Retina (tissue), 1 donor: ENCODE data around the gene MAML3.
A peak's percentile ranks its signal among the peaks of the same experiment; 100 is the strongest.

ENCODE experiments used
- DNase-seq: peaks from one replicate; pipeline ENCODE4 v3.0.0-alpha.2; 2016

Gene MAML3

GRCh38 chr4:139768896-139769295, 385.1 kb downstream of the MAML3 start:
- DNase-seq, result no peak

GRCh38 chr4:139768366-139768765, 385.6 kb downstream of the MAML3 start:
- DNase-seq, result no peak

DNA sequence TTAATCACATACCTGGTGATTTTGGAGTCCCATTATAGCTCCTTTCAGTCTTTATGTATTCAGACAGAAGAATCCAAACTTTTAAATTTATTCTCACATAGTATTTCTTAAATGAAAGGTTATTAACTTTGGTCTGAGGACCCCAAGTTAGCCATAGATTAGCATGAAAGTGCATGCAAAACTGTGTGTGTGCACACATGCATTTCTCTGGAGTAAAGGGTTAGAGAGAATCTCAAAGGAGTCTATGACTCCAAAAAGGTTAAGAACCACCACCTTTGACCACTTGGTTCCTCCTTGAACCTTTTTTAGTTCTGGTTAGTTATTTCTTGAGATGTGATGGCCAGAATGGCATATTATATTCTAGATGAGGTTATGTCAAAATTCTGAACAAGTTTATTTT, 386.4 kb downstream of the MAML3 start:
- no peak for DNase-seq

- no peak for DNase-seq
Measured at GRCh38 chr4:139767168-139767567, 386.8 kb downstream of the MAML3 start.

GRCh38 chr4:139764686-139765310, 389.2 kb downstream of the MAML3 start:
- DNase-seq, result peak; percentile 49

GRCh38 chr4:139764182-139764581, 389.8 kb downstream of the MAML3 start:
- peak; percentile 60 for DNase-seq

- DNase-seq, result no peak
Measured at GRCh38 chr4:139763672-139764071, 390.3 kb downstream of the MAML3 start.

- no peak for DNase-seq
Measured at GRCh38 chr4:139763205-139763604, 390.8 kb downstream of the MAML3 start.

- no peak for DNase-seq
Measured at GRCh38 chr4:139762720-139763119, 391.3 kb downstream of the MAML3 start.

- no peak for DNase-seq
Measured at GRCh38 chr4:139761461-139761860, 392.5 kb downstream of the MAML3 start.

- no peak for DNase-seq
Measured at GRCh38 chr4:139760567-139760966, 393.4 kb downstream of the MAML3 start.

- DNase-seq, result no peak
Measured at GRCh38 chr4:139759097-139759496, 394.9 kb downstream of the MAML3 start.

DNA sequence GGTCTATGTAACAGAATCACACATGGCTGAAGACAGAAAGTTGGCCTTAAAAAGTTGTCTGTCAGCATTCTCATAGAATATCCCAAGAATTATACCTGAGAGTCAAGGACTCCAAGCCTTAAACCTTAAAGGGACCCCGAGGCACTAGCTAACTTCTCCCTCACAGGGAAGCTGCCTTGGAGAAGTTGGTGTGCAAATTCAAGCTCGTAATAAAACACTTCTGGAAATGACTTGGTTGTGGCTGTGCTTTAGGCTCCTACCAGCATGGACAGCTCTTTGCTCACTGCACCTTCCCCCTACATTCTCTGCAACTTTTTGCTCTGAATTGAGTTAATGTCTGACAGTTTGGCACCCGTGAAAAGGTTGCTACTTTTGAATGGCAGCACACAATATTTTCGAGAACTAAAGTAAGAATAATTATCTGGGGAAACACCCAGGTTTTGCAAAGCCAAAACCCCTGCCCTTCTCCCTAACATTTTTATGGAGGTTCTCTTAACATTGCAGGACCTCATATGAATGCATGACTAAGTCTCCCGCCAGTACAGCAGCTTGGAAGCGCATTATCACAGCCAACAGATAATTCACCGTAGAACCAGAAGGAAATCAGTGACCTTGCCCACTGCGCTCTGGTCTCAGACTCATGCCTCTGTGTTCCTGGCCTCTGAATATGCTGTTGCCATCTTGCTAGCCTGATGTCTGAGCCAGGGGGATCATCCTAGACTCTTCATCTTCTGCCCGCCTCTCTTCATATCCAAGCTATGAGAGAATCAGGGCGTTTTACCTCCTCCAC, 397.4 kb downstream of the MAML3 start:
- DNase-seq, result no peak

DNA sequence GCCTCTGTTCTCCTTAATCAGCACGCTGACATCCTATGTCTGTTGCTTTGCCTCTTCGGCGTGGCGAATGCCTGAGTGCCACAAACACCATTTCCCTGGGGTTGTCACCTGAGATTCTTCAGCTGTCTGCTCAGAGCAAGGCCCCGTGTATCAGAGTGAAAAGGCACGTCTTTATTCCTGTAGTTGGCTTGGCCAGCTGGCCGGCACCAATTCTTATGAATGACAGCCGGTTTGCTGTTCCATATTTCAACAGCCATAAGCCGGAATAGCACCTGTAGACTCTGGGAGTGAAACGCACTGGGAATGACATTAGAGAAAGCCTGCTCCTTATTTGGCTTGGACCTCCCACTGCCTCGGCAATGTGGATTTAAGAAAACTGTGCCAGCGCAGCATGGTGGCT, 399.0 kb downstream of the MAML3 start:
- no peak for DNase-seq

DNA sequence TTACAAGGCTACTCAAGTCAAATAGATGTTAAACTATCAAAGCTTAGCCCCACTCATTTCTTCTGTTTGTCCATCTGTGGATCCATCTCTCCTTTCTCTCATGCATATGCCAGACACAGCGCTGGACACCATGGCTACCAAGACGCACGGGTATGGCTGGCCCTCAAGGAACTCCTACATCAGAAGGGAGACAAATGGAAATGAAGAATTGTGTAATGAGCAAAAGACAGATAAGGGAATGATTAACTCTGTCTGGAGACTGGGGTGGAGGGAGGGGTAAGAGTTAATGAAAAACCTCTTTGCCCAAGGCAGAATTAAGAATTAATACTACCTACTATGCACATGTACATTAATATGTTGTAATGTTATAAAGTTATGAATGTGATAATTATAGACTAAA, 400.3 kb downstream of the MAML3 start:
- DNase-seq, result no peak

DNA sequence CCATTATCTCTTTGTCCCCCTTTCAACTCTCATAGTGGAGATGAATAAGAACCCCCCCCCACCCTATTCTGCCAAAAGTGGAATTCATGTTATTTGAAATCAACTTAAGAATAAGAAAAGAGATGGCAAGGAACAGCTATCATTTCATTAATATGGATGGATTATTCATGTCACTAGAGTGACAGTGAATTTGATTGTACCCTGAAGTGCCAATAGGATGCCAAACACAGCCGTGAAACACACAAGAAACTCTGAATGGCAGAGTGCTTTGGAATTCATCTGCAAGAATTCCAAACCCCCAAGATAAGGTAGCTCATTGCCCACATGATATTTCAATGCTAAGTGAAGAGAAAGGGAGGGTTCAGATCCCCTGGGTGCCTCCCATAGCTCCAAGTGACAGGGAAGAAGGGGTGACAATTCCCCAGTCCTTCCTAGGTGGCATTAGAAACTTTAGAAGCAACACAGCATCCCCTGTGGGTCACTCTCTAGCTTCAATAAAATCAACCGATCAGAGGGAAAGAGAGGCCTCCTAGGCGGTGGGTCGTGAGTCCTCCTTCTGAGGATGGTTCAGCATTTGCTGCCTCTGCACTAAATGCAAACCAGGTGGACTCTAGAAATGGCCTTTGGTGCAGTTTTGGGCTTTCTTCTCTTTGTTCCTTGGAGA, 404.0 kb downstream of the MAML3 start:
- no peak for DNase-seq

GRCh38 chr4:139749338-139749737, 404.6 kb downstream of the MAML3 start:
- no peak for DNase-seq

DNA sequence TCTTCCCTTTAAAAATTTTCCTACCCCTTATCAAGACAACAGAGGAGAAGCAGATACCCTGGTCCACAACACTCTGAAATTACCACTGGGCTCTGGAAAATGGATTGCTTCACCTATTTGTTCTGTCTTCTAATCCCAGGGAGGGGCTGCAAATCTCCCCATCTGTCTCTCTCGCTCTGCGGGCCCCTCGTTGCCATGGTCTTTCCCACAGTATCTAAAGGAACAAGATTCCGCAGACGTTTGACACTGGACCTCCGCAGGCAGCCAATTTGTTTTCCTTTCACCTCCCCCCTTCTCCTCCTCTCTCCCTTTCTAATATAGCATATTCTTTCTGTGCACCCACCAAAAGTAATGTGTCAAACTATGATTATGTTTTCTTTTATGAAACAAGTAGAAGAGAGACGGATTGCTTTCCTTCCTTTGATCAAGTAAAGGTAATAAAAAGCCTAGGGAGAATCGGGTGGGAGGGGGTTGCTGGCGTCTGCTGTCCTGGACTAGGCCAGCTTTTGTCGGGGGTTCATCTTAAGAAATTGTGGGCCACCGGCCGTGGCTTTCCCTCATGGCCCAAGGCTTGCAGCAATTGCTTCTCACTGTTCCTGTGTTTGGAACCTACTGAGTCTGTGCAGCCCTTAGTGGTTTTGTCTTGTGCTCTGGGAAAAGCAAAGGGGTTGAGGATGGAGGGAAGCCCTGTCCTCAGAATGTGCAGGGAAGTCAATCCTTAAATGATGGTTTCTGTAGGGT, 407.4 kb downstream of the MAML3 start:
- peak; percentile 73 for DNase-seq

DNA sequence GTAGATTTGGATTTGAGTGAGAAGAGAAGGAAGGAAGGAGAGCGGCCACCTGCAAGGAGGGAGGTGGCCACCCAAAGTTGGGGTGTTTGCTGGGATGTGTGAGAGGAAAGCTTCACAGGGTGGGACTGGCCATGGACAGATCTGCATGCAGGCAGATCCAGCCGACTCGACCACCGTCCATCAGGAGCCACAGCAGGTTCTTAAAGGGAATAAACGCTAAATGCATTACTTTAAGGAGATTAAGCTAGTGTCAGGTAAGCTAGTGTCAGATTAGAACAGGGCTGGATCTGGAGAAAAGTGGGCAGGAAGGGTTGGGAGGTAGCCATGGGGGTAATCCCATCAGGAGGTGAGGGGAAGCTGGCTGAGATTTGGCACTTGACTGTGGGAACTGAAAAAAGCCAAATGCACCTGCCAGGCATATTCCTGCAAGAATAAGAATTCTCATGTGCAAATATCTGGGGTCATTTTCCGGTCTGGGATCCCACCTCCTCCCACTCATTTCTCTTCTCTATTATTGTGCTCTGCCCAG, 408.8 kb downstream of the MAML3 start:
- no peak for DNase-seq

DNA sequence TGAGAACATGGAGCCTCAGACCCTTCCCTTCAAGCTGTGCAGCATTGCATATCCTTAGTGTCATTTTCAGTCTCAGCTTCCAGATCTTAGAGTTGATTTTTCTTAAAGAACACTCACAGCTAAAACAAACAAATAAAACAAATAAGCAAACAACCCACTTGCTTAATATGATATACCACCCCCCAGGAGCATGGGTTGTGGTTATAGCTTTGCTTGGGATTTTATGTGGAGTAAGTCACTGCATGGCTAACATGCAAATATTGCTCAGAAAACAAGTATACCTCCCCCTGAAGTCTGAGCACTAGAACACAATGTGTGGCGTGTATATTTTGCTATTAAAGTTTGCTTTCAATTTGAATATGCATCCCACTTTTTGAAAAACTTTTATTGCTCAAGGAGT, 409.8 kb downstream of the MAML3 start:
- no peak for DNase-seq

- no peak for DNase-seq
Measured at GRCh38 chr4:139743027-139743426, 411.0 kb downstream of the MAML3 start.

DNA sequence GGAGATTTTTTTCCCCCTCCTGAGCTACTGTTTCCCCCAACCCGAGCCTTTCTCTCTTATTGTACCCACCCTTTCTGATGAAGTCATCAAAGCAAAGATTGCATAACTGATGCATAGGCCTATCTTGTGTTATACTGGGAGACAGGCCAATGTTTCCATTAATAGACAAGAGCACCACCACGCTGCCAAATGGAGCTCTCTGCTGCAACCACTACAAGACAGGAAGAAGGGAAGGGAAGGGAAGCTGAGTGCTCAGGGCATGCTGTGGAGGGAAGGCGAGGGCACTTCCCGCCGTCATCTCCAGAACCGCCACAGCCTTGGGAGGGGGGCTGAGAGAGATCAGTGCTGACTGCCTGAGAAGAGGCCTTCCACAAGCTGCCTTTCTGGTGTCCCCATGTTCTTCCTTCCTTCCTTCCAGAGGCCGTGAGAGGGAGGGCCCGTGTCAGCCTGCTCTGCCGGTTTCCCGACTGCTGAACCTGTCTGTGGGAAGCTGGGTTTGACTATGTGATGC, 413.4 kb downstream of the MAML3 start:
- no peak for DNase-seq

- DNase-seq, result no peak
Measured at GRCh38 chr4:139740121-139740520, 413.9 kb downstream of the MAML3 start.
